H1 (cell line): ENCODE measurements around the gene ULBP3. TPM values are rescaled to one million over a fixed set of nuclear protein-coding genes. Genes with fewer than 3 reads are reported as not detected.

Experiments used
- CTCF ChIA-PET: fragments of 300-600 bp; sonication (Branson Sonifier 250); formaldehyde crosslinking; loops from one replicate; lab custom pipeline; 2021; ENCODE audit not compliant: partially characterized antibody; lab: Charles Lee
- POLR2A ChIA-PET: fragments of 300-600 bp; sonication (Branson Sonifier 250); formaldehyde crosslinking; loops from one replicate; lab custom pipeline; 2021; ENCODE audit warnings: inconsistent platforms; ENCODE audit not compliant: partially characterized antibody; lab: Charles Lee
- DNase-seq, 2 experiments: peaks; one replicate each; pipeline versions ENCODE4 v3.0.0 to v3.0.0-alpha.2; 2010 to 2022; ENCODE audit warnings: low spot score in 2 of 2, low read depth in 1 of 2, mixed read lengths in 1 of 2
- FAIRE-seq: peaks from 2 replicates; lab custom pipeline; 2011; peaks lifted over from hg19 to GRCh38; lab: Jason Lieb, UNC
- H2AFZ ChIP-seq: 2 replicates; pipeline ENCODE4 v1.8.1; 2012; ENCODE audit warnings: low read length, inconsistent platforms
- H2AK5ac ChIP-seq: 2 replicates; pipeline ENCODE4 v1.6.1; 2013; ENCODE audit warnings: low read depth, low read length
- H2BK120ac ChIP-seq: replicated peaks from 2 replicates; pipeline ENCODE3; 2013; ENCODE audit warnings: low read depth, low read length, inconsistent platforms
- H2BK12ac ChIP-seq: 2 replicates; pipeline ENCODE4 v1.6.1; 2013; ENCODE audit warnings: low read depth, low read length
- H2BK15ac ChIP-seq: 2 replicates; pipeline ENCODE4 v1.6.1; 2013; ENCODE audit warnings: low read length
- H2BK20ac ChIP-seq: 2 replicates; pipeline ENCODE4 v1.6.1; 2013; ENCODE audit warnings: low read length
- H2BK5ac ChIP-seq: 2 replicates; pipeline ENCODE4 v1.6.1; 2013; ENCODE audit warnings: low read depth, low read length
- H3K14ac ChIP-seq: 2 replicates; pipeline ENCODE4 v1.6.1; 2013; ENCODE audit warnings: inconsistent platforms; ENCODE audit not compliant: insufficient read length
- H3K18ac ChIP-seq: 2 replicates; pipeline ENCODE4 v1.6.1; 2013; ENCODE audit warnings: low read length; ENCODE audit errors: extremely low read depth
- H3K23ac ChIP-seq: 2 replicates; pipeline ENCODE4 v1.6.1; 2013; ENCODE audit warnings: inconsistent platforms; ENCODE audit not compliant: insufficient read length
- H3K23me2 ChIP-seq: 2 replicates; pipeline ENCODE4 v1.6.1; 2013; ENCODE audit warnings: low read depth, low read length
- H3K27ac ChIP-seq: 2 replicates; pipeline ENCODE4 v1.6.1; 2011; ENCODE audit warnings: low read depth, low read length, inconsistent platforms
- H3K27me3 ChIP-seq, 4 experiments: replicated peaks in 1 of 4; 1 replicate in 1 of 4; 2 replicates in 3 of 4; pipeline versions ENCODE4 v1.6.1 to v1.8.1; 2011 to 2013; ENCODE audit warnings: low read length in 3 of 4, mild to moderate bottlenecking in 3 of 4, inconsistent platforms in 2 of 4, mixed read lengths in 2 of 4, moderate library complexity in 1 of 4; ENCODE audit not compliant: control insufficient read depth in 3 of 4, insufficient read depth in 3 of 4; ENCODE audit errors: extremely low read depth in 1 of 4
- H3K36me3 ChIP-seq, 4 experiments: 2 replicates each; pipeline versions ENCODE4 v1.6.1 to v1.8.1; 2011 to 2013; ENCODE audit warnings: mild to moderate bottlenecking in 4 of 4, low read length in 3 of 4, moderate library complexity in 2 of 4, control low read depth in 1 of 4, inconsistent platforms in 1 of 4; ENCODE audit not compliant: insufficient read depth in 4 of 4, control insufficient read depth in 2 of 4
- H3K4ac ChIP-seq: replicated peaks from 2 replicates; pipeline ENCODE3; 2013; ENCODE audit warnings: low read length, low read depth, mixed read lengths, inconsistent platforms; ENCODE audit not compliant: insufficient read length
- H3K4me1 ChIP-seq, 4 experiments: replicated peaks in 1 of 4; 1 replicate in 1 of 4; 2 replicates in 3 of 4; pipeline versions ENCODE4 v1.6.1 to v1.8.1; 2011 to 2013; ENCODE audit warnings: low read length in 3 of 4, inconsistent platforms in 2 of 4, mixed read lengths in 1 of 4; ENCODE audit not compliant: insufficient read depth in 4 of 4, control insufficient read depth in 3 of 4
- H3K4me2 ChIP-seq, 2 experiments: 2 replicates each; pipeline versions ENCODE4 v1.6.1 to v1.8.1; 2011 to 2013; ENCODE audit warnings: low read depth in 2 of 2, low read length in 2 of 2, control low read depth in 1 of 2, inconsistent platforms in 1 of 2, mild to moderate bottlenecking in 1 of 2; ENCODE audit not compliant: insufficient read depth in 1 of 2
- H3K4me3 ChIP-seq, 4 experiments: fragments of 200-600, 300-600 bp in 1 of 4; sonication (generic), shearing (Covaris generic), sonication (Bioruptor Twin) in 1 of 4; 2 replicates each; pipeline versions ENCODE4 v1.5.1 to v1.8.1; 2011 to 2016; ENCODE audit warnings: low read length in 4 of 4, low read depth in 3 of 4, control low read depth in 2 of 4, inconsistent platforms in 2 of 4, mild to moderate bottlenecking in 2 of 4, mixed read lengths in 1 of 4, moderate library complexity in 1 of 4; ENCODE audit not compliant: insufficient read depth in 2 of 4; ENCODE audit errors: extremely low read depth in 1 of 4
- H3K56ac ChIP-seq: replicated peaks from 2 replicates; pipeline ENCODE3; 2013; ENCODE audit warnings: low read depth, mild to moderate bottlenecking, mixed read lengths, low read length, inconsistent platforms; ENCODE audit not compliant: insufficient read length
- H3K79me1 ChIP-seq: 2 replicates; pipeline ENCODE4 v1.6.1; 2013; ENCODE audit warnings: low read depth, low read length, control low read depth
- H3K79me2 ChIP-seq, 2 experiments: 2 replicates each; pipeline versions ENCODE4 v1.6.1 to v1.8.1; 2012 to 2013; ENCODE audit warnings: low read length in 2 of 2, mild to moderate bottlenecking in 2 of 2, inconsistent platforms in 1 of 2; ENCODE audit not compliant: insufficient read depth in 2 of 2, control insufficient read depth in 1 of 2
- H3K9ac ChIP-seq, 4 experiments: replicated peaks in 1 of 4; 1 replicate in 1 of 4; 2 replicates in 3 of 4; pipeline versions ENCODE4 v1.6.1 to v1.8.1; 2011 to 2013; ENCODE audit warnings: low read depth in 3 of 4, low read length in 3 of 4, control low read depth in 2 of 4, mild to moderate bottlenecking in 2 of 4, moderate library complexity in 2 of 4, inconsistent platforms in 1 of 4; ENCODE audit errors: extremely low read depth in 1 of 4
- H3K9me3 ChIP-seq, 2 experiments: 2 replicates each; pipeline versions ENCODE4 v1.6.1 to v1.8.1; 2012 to 2013; ENCODE audit warnings: mild to moderate bottlenecking in 2 of 2, moderate library complexity in 2 of 2, control low read depth in 1 of 2, inconsistent platforms in 1 of 2, low read depth in 1 of 2, low read length in 1 of 2, mixed read lengths in 1 of 2; ENCODE audit not compliant: insufficient read depth in 2 of 2
- H4K20me1 ChIP-seq, 2 experiments: replicated peaks in 1 of 2; 2 replicates each; pipeline versions ENCODE3 to v1.8.1; 2011 to 2013; ENCODE audit warnings: inconsistent platforms in 2 of 2, low read length in 2 of 2, mild to moderate bottlenecking in 1 of 2; ENCODE audit not compliant: insufficient read depth in 2 of 2, control insufficient read depth in 1 of 2
- H4K5ac ChIP-seq: 2 replicates; pipeline ENCODE4 v1.6.1; 2013; ENCODE audit warnings: low read length, low read depth, mixed read lengths, inconsistent platforms; ENCODE audit not compliant: insufficient read length
- H4K8ac ChIP-seq: 2 replicates; pipeline ENCODE4 v1.8.0; 2013; ENCODE audit warnings: mild to moderate bottlenecking, moderate library complexity, low read length, inconsistent platforms; ENCODE audit not compliant: insufficient read depth; ENCODE audit errors: extremely low read depth
- H4K91ac ChIP-seq: replicated peaks from 2 replicates; pipeline ENCODE3; 2013; ENCODE audit warnings: low read length, mixed read lengths, inconsistent platforms; ENCODE audit not compliant: insufficient read length
- EZH2 ChIP-seq: fragments of 200-600 bp; sonication (generic); IDR thresholded peaks from 2 replicates; pipeline ENCODE4 v1.7.1; 2012; ENCODE audit warnings: low read depth, mild to moderate bottlenecking, moderate library complexity, low read length, inconsistent platforms; ENCODE audit not compliant: severe bottlenecking
- HDAC2 ChIP-seq, 2 experiments: fragments of 300-600 bp in 1 of 2; sonication (generic) in 1 of 2; IDR thresholded peaks; 2 replicates each; pipeline ENCODE4 v1.6.1; 2011 to 2012; ENCODE audit warnings: low read depth in 2 of 2, low read length in 2 of 2, mild to moderate bottlenecking in 2 of 2, moderate library complexity in 2 of 2, borderline replicate concordance in 1 of 2, inconsistent platforms in 1 of 2
- MAFK ChIP-seq: IDR thresholded peaks from 2 replicates; pipeline ENCODE4 v1.6.1; 2012; ENCODE audit warnings: low read depth, mild to moderate bottlenecking, improper control_type of control experiment, low read length
- NANOG ChIP-seq: IDR thresholded peaks from 2 replicates; pipeline ENCODE4 v1.6.1; 2011; ENCODE audit warnings: low read length, low read depth, mild to moderate bottlenecking, inconsistent platforms; ENCODE audit not compliant: insufficient read depth, poor library complexity, severe bottlenecking
- POU5F1 ChIP-seq: IDR thresholded peaks from 2 replicates; pipeline ENCODE4 v1.6.1; 2011; ENCODE audit warnings: low read depth, mild to moderate bottlenecking, low read length, moderate library complexity
- SIN3A ChIP-seq, 2 experiments: IDR thresholded peaks in 1 of 2; conservative IDR thresholded peaks in 1 of 2; 2 replicates each; pipeline ENCODE4 v1.6.1; 2011 to 2012; ENCODE audit warnings: low read length in 2 of 2, improper control_type of control experiment in 1 of 2, low read depth in 1 of 2, mild to moderate bottlenecking in 1 of 2
- WGBS, 2 experiments: shearing (Covaris generic) in 1 of 2; methylation state at CpG; one replicate each; pipeline versions ENCODE4 v1.1.6 to v1.1.7; 2013 to 2015; ENCODE audit warnings: low lambda C conversion rate in 2 of 2, mixed read lengths in 2 of 2, inconsistent platforms in 1 of 2, low coverage in 1 of 2, missing lambda C conversion rate in 1 of 2; ENCODE audit not compliant: insufficient replicate concordance in 2 of 2, insufficient coverage in 1 of 2, insufficient read length in 1 of 2; ENCODE audit errors: extremely low coverage in 1 of 2, missing lambda C conversion rate in 1 of 2; 5-methylcytosine and 5-hydroxymethylcytosine counted together
- polyA plus RNA-seq, 7 experiments: library from polyadenylated mRNA; depleted of rRNA in 3 of 7; stranded (reverse) in 5 of 7; unstranded in 2 of 7; fragments of >200 nt in 5 of 7; fragments of 200-250 nt in 2 of 7; gene quantifications; 1 replicate in 5 of 7; 2 replicates in 1 of 7; 4 replicates in 1 of 7; pipeline versions ENCODE4 v1.2.1 to v1.2.3, GENCODE V29; 2011 to 2013; ENCODE audit warnings: missing spikeins in 2 of 7, mixed read lengths in 2 of 7
- total RNA-seq: library from RNA; stranded (reverse); fragmentation: NEBNext Ultra II Directional; extraction: Animal tissue kit (Norgen Biotek cat#: 25700); gene quantifications from 2 replicates; pipeline ENCODE4 v1.2.1, GENCODE V29; 2021
- TF ChIP-seq, protein P1 (sequence below): IDR thresholded peaks from 2 replicates; pipeline ENCODE4 v1.6.1; 2011; ENCODE audit warnings: low read depth, mild to moderate bottlenecking, low read length; ENCODE audit not compliant: insufficient read depth

Gene ULBP3
- total and polyA plus RNA-seq, 2 of the 8 experiments (the other 6 are each of a cell fraction or from before 2014, with no cell fraction given): 1.9 to 4.2 TPM

DNA sequence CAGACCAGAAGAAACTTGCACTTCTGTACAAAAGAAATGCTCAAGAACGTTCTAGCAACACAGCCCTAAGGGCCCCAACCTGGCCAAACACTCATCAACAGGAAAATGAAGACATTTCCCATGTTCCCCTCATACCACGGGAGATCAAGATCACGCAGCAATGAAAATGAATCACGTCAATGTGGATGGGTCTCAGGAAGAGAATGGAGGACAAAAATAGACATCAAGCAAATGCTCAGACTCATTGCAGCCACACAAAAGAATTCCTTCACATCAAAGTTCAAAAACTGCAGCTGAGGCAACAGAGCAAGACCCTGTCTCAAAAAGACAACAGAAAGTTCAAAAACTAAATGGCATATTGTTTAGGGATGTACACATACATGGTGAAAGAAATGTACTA, 18.1 kb downstream of the ULBP3 start:
- POLR2A ChIA-PET: no interaction called here
- Histone ChIP-seq H3K14ac (no peak overlapping the region), H2BK120ac (no peak overlapping the region), H3K4me3 (no peak overlapping the region), H4K5ac (no peak overlapping the region), H3K27ac (no peak overlapping the region), H4K91ac (no peak overlapping the region), H3K4ac (no peak overlapping the region), H3K56ac (no peak overlapping the region), H3K27me3 (peaks cover 0 to 2% (median 0%) of the 10 kb centered on the region in 4 experiments; a peak in 3 of 7 replicates), H2BK20ac (no peak overlapping the region), H2AK5ac (no peak overlapping the region), H4K8ac (no peak overlapping the region), H3K23me2 (no peaks in the 10 kb centered on the region), H2BK12ac (no peak overlapping the region), H3K4me2 (no peak overlapping the region), H3K4me1 (no peaks in the 10 kb centered on the region), H3K9me3 (no peaks in the 10 kb centered on the region; a peak in 1 of 4 replicates), H2BK5ac (no peak overlapping the region), H3K36me3 (no peaks in the 10 kb centered on the region), H3K23ac (no peak overlapping the region), H2AFZ (no peak overlapping the region), H3K18ac (no peak overlapping the region), H4K20me1 (no peaks in the 10 kb centered on the region), H3K9ac (no peak overlapping the region), H3K79me1 (no peaks in the 10 kb centered on the region), H2BK15ac (no peak overlapping the region), H3K79me2 (no peaks in the 10 kb centered on the region)
- CTCF ChIA-PET: interaction anchor here (0.6 to 5.5 kb wide), 2 partner anchors 20 to 119 kb away, joined by 3 to 54 read pairs; partner anchors contain the start of gene ULBP3
- TF ChIP-seq, protein P1, sequence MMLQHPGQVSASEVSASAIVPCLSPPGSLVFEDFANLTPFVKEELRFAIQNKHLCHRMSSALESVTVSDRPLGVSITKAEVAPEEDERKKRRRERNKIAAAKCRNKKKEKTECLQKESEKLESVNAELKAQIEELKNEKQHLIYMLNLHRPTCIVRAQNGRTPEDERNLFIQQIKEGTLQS: no peak
- TF ChIP-seq NANOG (no peak), SIN3A (conservative IDR thresholded peaks at IDR 0.05 in 1 of 2, IDR thresholded peaks at IDR 0.05 in 1 of 2; ENCODE audit: low read depth in 1 of 2, low read length in 2 of 2) (no peak), MAFK (no peak), POU5F1 (no peak), HDAC2 (IDR thresholded peaks at IDR 0.05; ENCODE audit: borderline replicate concordance in 1 of 2, low read depth in 2 of 2, low read length in 2 of 2) (no peak), EZH2 (no peak)
- WGBS, 2 experiments: 74% methylated on average over 4 of the region's 4 CpGs; no CpG with 5 or more reads in 1 of the 2 experiments
- DNase-seq (no peak), FAIRE-seq (no peak)
